Vagina (tissue), 2 donors: ENCODE data around the gene PLD5. TPM values are rescaled to one million over a fixed set of nuclear protein-coding genes. Genes with fewer than 3 reads are reported as not detected.
"Not testable (repeated sequence)": the region's sequence is repeated elsewhere in the genome, so short reads cannot be mapped to it uniquely, and the experiment has no call there.

Source experiments
- DNase-seq, 2 donors: peaks; one replicate each; pipeline ENCODE4 v3.0.0-alpha.2; 2017; ENCODE audit errors: extremely low spot score in 2 of 2
- H3K27ac ChIP-seq: fragments of 200-600 bp; sonication (generic); one replicate; pipeline ENCODE4 v1.5.1; 2019
- H3K27me3 ChIP-seq: fragments of 200-600 bp; sonication (generic); one replicate; pipeline ENCODE4 v1.5.1; 2019
- H3K36me3 ChIP-seq, 2 donors: fragments of 200-600 bp; sonication (generic); one replicate each; pipeline ENCODE4 v1.5.1; 2017 to 2019
- H3K4me1 ChIP-seq: fragments of 200-600 bp; sonication (generic); one replicate; pipeline ENCODE4 v1.5.1; 2019
- H3K4me3 ChIP-seq, 2 donors: fragments of 200-600 bp; sonication (generic); 1 replicate in 1 of 2; 2 replicates in 1 of 2; pipeline ENCODE4 v1.5.1; 2016 to 2019
- H3K9me3 ChIP-seq: fragments of 200-600 bp; sonication (generic); one replicate; pipeline ENCODE4 v1.5.1; 2019
- POLR2A ChIP-seq, 2 donors: fragments of 450-650 bp; IDR thresholded peaks; one replicate each; pipeline ENCODE4 v1.6.1; 2017; ENCODE audit warnings: antibody characterized with exemption in 2 of 2, mild to moderate bottlenecking in 2 of 2, moderate library complexity in 2 of 2
- POLR2AphosphoS5 ChIP-seq, 2 donors: sonication (generic); formaldehyde crosslinking; IDR thresholded peaks; one replicate each; pipeline ENCODE4 v1.9.0; 2017; ENCODE audit warnings: antibody characterized with exemption in 2 of 2, mild to moderate bottlenecking in 2 of 2, low read depth in 1 of 2; ENCODE audit not compliant: insufficient read depth in 1 of 2
- intact Hi-C: fragments of 100-400 bp; cut with DNase I; formaldehyde crosslinking; loops from one replicate; pipeline ENCODE4 v1.15.1; 2023
- total RNA-seq: library from RNA; depleted of rRNA; stranded (reverse); fragments of >200 nt; gene quantifications from one replicate; pipeline ENCODE4 v1.2.3, GENCODE V29; 2016
- TF ChIP-seq, protein P1 (sequence below), 3 experiments: fragments of 450-650 bp in 2 of 3; fragments of 200-600 bp in 1 of 3; sonication (generic) in 1 of 3; IDR thresholded peaks; one replicate each; pipeline ENCODE4 v1.5.1; 2017 to 2019; ENCODE audit warnings: antibody characterized with exemption in 3 of 3, mild to moderate bottlenecking in 2 of 3, moderate library complexity in 2 of 3

Gene PLD5
- total RNA-seq, 1 donor from 2014 or later: 1.5 TPM

- Histone ChIP-seq H3K9me3 (no peaks in the 10 kb centered on the region), H3K4me3 (no peak overlapping the region), H3K4me1 (no peaks in the 10 kb centered on the region), H3K27me3 (no peaks in the 10 kb centered on the region), H3K36me3 (no peaks in the 10 kb centered on the region), H3K27ac (no peak overlapping the region)
- intact Hi-C loops: no loop called here
- no peak for DNase-seq
- TF ChIP-seq, protein P1, sequence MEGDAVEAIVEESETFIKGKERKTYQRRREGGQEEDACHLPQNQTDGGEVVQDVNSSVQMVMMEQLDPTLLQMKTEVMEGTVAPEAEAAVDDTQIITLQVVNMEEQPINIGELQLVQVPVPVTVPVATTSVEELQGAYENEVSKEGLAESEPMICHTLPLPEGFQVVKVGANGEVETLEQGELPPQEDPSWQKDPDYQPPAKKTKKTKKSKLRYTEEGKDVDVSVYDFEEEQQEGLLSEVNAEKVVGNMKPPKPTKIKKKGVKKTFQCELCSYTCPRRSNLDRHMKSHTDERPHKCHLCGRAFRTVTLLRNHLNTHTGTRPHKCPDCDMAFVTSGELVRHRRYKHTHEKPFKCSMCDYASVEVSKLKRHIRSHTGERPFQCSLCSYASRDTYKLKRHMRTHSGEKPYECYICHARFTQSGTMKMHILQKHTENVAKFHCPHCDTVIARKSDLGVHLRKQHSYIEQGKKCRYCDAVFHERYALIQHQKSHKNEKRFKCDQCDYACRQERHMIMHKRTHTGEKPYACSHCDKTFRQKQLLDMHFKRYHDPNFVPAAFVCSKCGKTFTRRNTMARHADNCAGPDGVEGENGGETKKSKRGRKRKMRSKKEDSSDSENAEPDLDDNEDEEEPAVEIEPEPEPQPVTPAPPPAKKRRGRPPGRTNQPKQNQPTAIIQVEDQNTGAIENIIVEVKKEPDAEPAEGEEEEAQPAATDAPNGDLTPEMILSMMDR (IDR thresholded peaks at IDR 0.05): no peak
- no peak for TF ChIP-seq POLR2AphosphoS5 (IDR thresholded peaks at IDR 0.05; ENCODE audit: insufficient read depth in 1 of 2, low read depth in 1 of 2)
- TF ChIP-seq POLR2A (IDR thresholded peaks at IDR 0.05): no peak
Observed at GRCh38 chr1:242318140-242318539, 206.4 kb downstream of the PLD5 start.

DNA sequence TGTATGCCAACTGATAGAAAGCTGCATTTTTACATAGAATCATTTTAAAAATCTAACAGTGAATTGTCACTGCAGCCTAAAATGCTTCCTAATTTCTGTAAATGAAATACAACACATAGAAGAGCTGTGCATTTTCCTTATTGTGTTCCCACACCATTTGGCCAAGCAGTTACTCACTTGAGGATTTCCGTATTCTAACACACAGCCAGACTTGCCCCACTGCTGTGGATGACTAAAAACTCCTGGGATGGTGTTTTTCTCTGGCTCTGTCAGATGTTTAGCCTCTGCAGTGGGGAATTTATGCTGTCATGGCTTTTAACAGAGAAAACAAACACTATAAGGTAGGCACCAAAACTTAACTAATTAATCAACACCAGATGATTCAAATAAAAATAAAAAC lies 209.6 kb downstream of the PLD5 start:
- DNase-seq, H3K36me3 ChIP-seq, H3K4me1 ChIP-seq, H3K27me3 ChIP-seq, H3K4me3 ChIP-seq, H3K27ac ChIP-seq, H3K9me3 ChIP-seq, intact Hi-C loops: not testable (repeated sequence)

- DNase-seq, H3K27ac ChIP-seq, H3K4me1 ChIP-seq, H3K36me3 ChIP-seq, H3K27me3 ChIP-seq, intact Hi-C loops, H3K4me3 ChIP-seq, H3K9me3 ChIP-seq: not testable (repeated sequence)
Observed at GRCh38 chr1:242314085-242314649, 210.3 kb downstream of the PLD5 start.

GRCh38 chr1:242308681-242309080 lies 215.8 kb downstream of the PLD5 start:
- H3K27me3 ChIP-seq, H3K27ac ChIP-seq, intact Hi-C loops, DNase-seq, H3K36me3 ChIP-seq, H3K4me3 ChIP-seq, H3K4me1 ChIP-seq, H3K9me3 ChIP-seq: not testable (repeated sequence)

DNA sequence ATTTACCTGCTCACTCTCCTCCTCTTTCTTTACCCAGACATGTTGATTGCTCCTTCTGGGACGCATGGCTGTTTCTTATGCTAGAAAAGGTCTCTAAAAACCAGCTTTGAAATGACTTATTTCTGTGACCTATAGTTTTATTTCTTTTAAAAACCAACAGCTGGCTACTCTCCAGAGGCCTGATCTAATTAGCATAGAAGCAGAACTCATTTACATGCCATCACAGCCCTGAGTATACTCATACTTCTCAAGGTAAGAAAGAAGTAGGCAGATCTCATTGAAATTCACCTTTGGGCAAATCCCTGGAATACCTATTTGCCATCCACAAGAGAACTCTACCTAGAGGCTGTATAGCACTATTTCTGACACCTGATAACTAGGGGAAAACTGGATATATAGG lies 230.7 kb downstream of the PLD5 start:
- H3K9me3 ChIP-seq, H3K36me3 ChIP-seq, H3K27me3 ChIP-seq, H3K4me1 ChIP-seq, H3K4me3 ChIP-seq, H3K27ac ChIP-seq, intact Hi-C loops, DNase-seq: not testable (repeated sequence)

DNA sequence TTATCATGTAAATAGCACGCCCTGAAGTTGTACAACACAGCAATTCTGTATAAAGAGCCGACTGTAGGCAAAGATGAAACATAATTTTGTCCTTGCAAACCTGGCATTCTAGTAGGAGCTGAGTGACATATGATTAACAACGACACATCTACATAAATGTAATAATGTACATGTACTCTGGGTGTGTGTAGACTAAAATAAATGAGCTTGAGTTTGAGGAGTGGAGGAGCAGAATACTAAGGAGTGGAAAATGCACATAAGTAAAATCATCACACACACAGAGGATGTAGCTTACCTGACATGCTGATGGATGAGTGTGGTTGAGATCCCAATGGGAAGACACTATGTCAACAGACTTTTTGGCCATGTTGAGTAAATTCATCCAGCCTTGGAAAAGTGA lies 236.4 kb downstream of the PLD5 start:
- H3K27me3 ChIP-seq, H3K36me3 ChIP-seq, intact Hi-C loops, DNase-seq, H3K4me1 ChIP-seq, H3K9me3 ChIP-seq, H3K4me3 ChIP-seq, H3K27ac ChIP-seq: not testable (repeated sequence)

DNA sequence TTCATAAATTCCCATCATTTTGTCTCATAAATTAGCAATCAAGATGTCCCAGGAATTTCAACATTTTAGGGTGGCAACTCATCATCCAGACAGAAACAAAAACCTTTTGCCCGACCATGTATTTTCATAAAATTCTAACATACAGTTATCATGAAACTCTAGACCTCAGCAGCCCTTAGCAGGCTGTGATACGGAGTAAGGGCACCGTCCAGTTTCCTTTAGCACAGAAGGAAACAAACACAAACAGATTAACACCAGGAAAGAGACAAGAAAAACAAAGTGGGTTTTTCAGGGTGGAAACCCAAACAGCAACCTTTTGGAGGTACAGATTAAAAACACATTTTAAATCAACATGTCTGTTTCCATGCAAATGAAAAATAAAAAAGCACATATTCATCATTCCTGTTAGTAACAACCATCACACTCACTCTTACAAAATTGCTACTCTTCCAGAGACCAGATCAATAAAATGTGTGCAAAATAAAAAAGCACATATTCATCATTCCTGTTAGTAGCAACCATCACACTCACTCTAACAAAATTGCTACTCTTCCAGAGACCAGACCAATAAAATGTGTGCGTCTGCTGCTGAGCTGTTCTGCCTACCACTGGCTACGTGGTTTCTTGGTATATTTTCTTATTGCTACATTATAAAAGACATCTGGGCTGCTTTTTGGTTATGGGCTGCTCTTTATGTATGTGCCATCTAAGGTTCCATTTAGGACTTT lies 241.6 kb downstream of the PLD5 start:
- H3K4me1 ChIP-seq, H3K4me3 ChIP-seq, intact Hi-C loops, H3K27ac ChIP-seq, H3K9me3 ChIP-seq, H3K27me3 ChIP-seq, H3K36me3 ChIP-seq, DNase-seq: not testable (repeated sequence)

DNA sequence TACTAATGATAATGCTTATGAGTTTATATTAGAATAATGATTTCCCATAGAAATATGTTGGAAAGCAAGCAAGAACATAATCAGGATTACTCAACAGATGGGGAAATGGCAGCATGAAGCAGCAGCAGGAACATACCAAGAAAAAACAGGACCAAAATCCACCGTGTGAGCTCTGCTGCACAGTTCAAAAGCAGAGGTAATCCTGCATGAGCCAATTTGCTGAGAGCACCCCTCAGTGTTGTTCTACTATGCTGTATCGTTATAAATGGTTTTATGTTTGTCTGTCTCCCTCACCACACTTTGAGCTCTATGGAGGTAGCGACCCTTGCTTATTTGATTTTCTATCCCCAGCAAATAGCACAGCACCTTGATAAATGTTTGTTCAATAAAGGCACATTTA lies 246.1 kb downstream of the PLD5 start:
- H3K4me1 ChIP-seq, H3K27me3 ChIP-seq, H3K9me3 ChIP-seq, H3K36me3 ChIP-seq, intact Hi-C loops, DNase-seq, H3K4me3 ChIP-seq, H3K27ac ChIP-seq: not testable (repeated sequence)

GRCh38 chr1:242276769-242277168 lies 247.7 kb downstream of the PLD5 start:
- H3K4me1 ChIP-seq, intact Hi-C loops, H3K9me3 ChIP-seq, H3K27ac ChIP-seq, DNase-seq, H3K4me3 ChIP-seq, H3K27me3 ChIP-seq, H3K36me3 ChIP-seq: not testable (repeated sequence)

- H3K9me3 ChIP-seq, H3K36me3 ChIP-seq, H3K4me3 ChIP-seq, DNase-seq, H3K4me1 ChIP-seq, H3K27ac ChIP-seq, intact Hi-C loops, H3K27me3 ChIP-seq: not testable (repeated sequence)
Observed at GRCh38 chr1:242267004-242267403, 257.5 kb downstream of the PLD5 start.

DNA sequence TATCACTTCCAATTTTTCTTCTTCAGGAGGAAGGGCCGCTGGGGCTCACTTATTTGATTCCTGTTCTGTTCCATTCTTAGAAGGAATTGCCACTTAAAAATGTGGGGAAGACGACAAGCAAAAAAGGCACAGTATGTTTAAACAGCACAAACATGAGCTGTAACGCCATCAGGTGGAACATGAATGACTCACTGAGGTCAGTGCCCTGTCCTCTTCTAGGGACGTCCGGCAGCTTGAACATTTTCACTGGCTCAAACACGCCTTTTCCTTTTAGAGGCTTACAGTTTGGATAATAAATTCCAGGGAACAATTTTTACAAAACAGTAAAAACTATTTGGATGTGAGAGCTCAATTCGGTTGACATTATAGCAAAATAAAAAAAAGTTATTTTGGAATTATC lies 260.1 kb downstream of the PLD5 start:
- H3K4me3 ChIP-seq, H3K9me3 ChIP-seq, H3K27ac ChIP-seq, intact Hi-C loops, H3K27me3 ChIP-seq, H3K4me1 ChIP-seq, H3K36me3 ChIP-seq, DNase-seq: not testable (repeated sequence)
